HG03565 (cell line): ENCODE measurements around the gene FLRT2.

ENCODE experiments used
- ATAC-seq: cut with Tn5 transposase; IDR thresholded peaks from one replicate; pipeline ENCODE4 v1.9.1; 2021; ENCODE audit warnings: mild to moderate bottlenecking, moderate library complexity; ENCODE audit not compliant: unreplicated experiment

The FLRT2 gene

DNA sequence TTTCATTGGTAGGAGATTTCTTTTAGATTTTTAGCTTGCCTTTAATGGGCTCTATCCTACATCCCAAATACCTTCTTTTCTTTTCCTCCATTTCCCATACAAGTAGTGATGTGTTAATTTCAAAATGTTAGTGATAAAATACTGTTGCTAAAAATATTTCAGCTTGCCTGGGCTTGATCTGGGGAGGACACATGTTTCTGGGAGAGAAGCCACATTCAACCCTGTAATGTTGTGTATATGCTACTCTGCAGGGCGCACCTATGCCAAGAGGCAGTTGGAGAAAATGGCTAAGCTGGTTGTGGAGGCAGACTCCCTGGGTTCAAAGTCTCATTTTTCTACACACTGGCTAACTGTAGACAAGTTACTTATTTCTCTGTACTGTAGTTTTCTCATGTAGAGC, 26.3 kb downstream of the FLRT2 start:
- no peak for ATAC-seq

DNA sequence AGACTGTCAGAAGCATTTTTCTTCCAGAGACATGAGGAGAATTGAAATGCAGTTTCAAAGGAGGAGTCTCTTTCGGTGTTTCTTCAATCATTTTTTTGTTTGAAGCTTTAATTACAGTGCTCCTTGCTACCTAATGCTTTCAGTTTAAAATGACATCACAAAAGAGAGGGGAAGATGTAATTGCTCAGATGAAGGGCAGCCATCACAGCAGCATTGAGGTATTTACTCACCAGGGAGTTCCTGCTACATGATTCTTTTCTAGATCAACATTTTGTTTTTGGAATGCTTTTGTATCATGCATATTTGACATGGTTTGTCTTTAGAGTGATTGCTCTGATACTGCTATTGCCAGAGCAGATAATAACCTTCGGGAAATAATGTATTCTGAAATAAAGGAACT, 28.6 kb downstream of the FLRT2 start:
- no peak for ATAC-seq

DNA sequence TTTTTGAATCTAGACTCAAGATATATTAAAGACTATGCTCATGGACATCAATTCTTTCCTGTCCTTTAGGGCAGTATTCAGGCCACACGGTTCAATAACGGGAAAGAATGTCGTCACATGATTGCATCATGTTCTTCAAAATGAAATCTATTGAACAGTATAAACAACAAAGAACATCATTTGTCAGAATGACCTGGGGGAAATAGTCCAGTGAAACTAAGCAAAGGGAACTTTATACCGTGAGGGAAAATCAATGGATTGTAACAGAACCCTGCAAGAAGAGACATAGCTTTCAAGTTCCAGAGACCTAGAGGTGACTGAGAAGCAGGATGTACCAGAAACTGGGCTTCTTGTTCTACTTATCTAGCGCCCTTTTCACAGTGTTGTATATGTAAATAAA, 32.7 kb downstream of the FLRT2 start:
- ATAC-seq: no peak

DNA sequence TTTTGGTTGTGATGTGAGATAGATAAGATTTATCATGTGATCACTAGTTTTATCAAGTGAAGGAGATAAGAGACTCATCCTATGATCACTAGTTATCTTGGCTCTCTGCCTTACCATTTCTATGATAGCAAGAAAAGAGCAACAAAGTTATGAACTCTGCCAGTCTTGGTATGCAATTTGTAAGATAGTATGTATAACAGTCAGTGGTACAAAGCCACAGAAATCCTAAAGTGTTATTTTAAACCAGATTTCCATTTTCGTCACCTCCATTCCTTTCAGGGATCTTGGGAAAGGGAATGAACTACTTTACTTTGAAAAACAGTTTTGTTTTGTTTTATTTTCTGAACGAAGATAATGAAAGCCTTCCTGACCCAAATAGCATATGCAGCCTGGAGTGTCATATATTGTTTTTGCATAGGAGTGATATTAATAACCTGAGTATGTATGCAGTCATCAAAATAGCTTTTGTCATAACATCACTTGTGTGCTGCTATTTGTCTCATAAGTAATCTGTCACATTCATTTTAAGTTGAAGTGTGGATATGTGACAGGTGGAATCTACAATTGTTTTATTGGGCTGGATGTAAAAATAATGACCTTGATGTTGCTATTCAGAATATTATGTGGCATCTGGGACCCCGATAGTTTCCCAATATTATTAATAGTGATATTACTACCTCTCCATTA, 35.0 kb downstream of the FLRT2 start:
- no peak for ATAC-seq

DNA sequence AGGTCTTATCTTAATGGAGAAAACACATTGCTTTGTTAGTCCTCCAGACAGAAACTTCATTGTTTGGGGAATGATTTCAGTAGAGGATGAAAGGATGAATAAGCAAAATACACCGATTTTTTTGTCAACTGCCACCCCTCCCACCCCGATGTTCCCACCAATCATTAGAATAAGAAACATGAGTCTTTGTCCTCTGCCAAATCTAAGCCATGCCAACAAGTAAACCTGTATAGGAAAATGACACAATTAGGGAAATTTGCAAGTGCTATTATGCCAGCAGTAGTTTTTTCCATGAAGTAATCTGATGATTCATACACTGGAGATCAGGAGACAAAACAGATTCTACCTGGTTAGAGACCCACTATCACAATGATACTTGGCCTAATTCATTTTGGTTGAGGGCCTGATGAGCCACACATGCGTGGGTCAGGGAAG, 35.9 kb downstream of the FLRT2 start:
- ATAC-seq: no peak

DNA sequence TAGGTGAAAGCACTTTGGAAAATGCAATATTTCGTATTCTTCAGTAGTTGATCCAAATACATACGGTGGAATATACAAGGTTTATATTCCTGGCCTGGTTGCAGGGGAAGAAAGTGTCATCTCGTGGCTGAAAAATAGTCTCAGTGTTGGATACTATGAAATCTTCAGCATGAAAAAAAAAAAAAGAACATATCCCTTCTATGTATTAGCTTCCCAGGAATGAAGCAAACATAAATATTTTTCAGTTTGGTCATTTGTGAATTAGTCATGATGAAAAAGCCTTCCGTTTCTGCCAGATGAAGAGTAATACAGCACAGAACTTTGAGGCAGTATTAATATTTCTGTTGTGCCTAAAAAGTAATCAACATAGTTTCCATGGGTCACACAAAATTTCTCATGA, 36.7 kb downstream of the FLRT2 start:
- no peak for ATAC-seq

DNA sequence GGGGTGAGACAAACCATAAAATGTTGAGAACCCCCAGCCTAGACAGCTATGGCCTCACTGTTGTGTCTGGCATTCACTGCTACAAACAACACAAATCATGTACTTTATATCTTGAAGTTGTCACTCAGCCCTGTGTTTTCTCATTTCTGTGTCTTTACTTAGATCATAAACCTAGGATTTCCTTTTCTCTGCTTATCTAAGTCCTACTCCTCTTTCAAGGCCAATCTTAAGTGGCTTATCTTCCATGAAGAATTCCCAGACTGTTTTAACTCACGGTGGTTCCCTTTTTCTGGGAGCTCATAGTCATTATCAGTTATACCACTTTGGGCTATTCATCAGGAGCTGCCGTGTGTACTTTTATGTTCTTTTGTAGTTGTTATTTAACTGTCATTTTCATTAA, 42.1 kb downstream of the FLRT2 start:
- ATAC-seq: no peak

DNA sequence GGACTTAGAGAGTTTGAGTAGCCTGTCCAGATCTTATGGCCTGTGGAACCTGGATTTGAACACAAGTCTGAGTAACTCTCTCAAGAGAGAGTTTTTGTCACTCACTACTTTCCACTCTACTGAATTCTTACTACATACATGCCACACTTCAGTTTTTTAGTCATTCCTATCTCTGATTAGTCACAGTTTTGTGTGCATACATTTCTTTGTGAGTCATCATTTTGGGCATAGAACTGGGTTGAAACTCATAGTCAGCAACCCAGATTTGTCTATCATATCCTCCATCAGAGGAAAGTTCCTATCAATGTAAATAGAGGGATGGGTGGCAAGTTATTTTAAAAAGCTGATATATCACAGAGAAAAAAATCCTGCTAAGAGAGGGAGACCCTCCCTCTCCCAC, 42.9 kb downstream of the FLRT2 start:
- no peak for ATAC-seq

DNA sequence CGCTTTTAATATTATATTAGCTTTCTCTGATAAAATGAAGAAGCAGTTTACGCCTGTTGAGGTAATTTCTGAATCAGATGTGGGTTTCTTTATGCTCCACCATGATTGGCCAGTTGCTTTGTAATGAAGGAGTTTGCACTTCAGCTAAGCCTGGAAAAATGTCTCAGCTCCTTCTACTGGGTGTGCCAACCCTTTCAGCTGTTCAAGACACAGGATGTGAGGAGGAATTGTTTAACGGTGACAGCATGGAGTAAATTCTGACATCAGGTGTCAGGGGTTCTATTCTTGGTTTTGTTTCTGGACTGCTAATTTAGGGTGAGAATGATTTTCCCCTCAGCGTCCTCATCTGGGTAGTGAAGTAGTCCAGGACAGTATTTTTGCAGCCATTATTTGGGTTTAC, 43.5 kb downstream of the FLRT2 start:
- no peak for ATAC-seq

DNA sequence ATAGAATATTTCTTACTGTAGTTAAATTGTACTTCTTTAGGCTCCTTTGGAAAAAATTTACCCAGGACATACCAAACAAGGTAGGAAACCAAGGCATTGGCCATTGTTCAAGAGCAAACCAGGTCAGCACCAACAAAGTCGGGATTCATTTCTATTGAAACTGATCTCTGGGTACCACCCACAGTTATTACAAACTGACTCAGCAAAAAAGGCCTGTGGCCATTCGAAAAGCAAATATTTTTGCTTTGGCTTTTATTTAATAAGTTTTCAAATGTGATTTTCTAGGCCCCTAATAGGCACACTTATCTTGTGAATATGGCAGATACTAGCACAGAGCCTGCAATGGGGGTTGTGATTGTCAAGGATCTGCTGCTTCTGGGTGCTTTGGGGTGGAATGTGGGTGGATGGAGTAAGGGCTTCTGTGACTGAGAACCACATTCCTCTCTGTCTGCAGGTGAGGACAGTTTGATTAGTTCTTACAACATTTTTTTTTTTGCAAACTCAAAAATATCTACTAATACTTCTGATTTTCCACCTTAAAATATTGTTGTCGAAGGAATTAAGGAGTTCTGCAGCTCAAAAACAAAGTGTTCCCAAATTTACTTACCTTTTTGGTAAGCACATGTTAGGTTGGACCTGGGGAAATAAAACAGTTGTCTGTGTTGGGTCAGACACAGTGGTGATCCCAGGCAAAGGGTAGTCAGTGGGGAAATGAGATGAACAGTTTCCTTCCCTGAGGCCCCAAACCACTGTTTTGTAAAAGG, 45.1 kb downstream of the FLRT2 start:
- no peak for ATAC-seq

DNA sequence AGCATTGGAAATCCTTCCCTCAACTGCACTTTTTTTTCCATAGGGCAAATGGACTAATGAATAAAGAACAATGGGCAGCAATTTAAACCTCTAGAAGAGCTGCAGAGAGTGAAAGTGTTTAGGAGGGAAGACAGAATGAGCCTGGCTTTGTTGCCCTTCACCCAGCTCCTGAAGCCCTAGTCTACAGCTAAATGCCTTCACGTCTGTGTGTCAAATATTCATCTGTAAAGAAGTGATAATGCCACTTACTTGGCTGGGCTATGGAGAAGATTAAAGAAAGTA, 45.6 kb downstream of the FLRT2 start:
- no peak for ATAC-seq

DNA sequence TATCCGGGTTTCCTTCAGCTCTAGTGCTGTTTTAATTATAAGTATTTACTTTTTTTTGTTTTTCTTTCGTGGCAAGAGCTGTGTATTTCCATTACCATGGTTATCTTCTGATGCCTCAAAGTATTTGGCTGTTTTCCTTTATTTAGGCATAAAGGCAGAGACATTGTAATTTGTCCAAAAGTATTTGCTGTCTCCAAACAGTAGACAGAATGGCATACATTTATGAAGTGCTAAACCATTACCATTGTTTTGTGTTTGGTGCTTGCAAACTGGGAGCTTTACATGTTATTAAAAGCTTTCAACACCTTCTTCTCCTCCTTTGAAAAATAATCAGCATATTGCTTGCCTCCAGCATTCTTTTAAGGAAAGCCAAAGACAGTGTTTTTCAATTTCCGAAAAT, 46.3 kb downstream of the FLRT2 start:
- ATAC-seq: no peak

DNA sequence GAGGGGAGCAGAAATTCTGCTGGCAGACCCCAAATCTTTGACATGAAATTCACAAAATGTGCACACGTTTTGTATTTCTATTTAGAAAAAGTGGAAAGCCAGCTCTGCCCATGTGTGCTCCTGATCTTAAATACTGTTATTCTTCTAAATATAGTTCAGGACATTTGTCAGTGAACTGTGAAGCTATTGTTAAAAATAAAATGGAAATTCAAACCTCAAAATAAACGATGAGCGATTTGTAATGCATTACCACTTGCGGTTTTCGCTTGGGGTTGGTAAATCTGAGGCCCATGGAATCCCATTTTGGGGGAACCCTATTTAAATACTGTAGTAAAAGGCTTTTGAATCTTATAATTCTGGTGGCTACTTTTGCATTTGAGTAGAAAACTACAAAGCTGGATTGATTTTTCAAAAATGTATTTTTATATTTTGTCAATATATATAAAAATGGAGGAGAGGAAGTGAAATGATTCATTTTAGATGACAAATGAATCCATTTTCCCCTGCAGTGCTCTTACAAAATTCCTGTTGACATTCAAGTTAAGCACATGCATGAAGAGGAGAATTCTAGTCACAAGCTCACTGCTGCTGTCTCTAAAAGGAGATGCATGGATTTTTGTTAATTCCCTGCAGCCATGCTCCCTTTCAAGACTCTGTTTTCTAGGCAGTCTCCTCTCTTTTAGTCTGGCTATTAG, 47.1 kb downstream of the FLRT2 start:
- no peak for ATAC-seq

DNA sequence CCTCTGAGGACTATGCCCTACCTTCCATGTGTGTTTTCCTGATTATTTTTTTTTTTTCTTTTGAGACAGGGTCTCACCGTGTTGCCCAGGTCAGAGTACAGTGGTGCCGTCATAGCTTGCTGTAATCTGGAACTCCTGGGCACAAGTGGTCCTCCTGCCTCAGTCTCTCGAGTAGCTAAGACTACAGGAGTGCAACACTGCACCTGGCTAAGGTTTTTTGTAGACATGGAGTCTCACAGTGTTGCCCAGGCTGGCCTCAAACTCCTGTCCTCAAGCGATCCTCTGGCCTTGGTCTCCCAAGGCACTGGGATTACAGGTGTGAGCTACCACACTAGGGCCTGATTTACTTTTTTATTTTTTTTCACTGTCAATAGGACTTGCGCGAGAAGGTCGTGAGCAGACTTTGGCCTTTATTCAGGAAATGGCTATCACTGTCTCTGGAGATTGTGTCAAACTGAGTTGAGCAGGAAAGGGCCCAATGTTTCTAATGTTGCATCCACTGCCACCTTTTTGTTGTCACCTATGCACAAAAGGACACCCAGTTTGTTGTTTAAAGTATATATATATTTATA, 47.7 kb downstream of the FLRT2 start:
- ATAC-seq: no peak

DNA sequence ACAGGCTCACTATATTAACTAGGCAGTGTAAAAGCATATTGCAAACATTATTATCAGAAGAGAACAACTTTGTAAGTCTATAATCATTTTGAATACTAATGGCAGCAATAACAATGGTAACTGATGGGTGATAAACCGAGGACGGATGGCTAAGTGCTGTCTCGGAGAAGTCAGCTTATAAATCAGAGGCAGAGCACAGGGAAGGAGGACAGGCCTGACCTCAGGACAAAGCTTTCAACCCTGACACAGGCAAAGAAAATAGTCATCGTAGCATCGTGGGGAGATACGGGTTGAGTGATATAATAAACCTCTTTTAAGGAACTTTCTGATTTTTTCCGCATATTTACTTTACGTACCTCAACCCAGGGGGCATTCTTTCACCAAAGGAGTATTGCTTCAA, 48.4 kb downstream of the FLRT2 start:
- ATAC-seq: no peak

DNA sequence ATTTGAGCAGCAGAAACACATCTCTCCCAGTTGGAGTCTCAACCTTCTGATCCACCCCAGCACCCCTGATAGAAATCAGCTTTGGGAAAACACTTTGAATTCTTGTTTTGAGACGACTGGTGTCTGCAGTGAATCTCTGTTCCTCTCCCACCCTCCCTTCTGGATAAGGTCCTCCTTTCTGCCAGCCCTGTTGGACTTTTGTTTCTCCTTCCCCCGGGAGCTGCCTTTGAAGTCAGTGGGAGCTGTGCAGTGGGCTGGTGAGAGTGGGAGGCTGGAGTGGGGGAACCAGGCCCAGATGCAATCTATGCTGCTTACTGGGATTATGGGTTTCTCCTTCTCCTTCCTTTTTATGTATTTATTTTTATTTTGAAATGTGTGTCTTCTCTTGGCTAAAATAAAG, 49.0 kb downstream of the FLRT2 start:
- ATAC-seq: no peak

DNA sequence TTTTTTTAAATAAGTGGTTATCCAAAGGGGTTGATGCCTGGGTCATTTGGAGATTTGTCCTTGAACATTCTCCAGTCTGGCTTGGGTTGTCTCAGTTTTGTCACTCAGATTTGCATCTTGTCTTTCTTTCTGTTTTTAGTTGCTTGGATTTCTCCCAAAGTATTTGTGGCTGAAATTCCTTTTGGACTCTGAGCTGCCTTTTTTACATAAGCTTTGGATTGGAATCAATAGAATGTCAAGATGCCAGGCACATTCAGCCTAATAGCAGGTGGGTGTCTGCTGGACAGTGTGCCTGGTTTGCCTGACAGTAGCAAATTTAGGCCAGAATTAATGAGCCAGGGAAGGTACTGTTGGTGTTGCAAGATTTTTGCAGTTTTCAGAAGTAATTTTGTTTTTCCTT, 50.0 kb downstream of the FLRT2 start:
- ATAC-seq: no peak

DNA sequence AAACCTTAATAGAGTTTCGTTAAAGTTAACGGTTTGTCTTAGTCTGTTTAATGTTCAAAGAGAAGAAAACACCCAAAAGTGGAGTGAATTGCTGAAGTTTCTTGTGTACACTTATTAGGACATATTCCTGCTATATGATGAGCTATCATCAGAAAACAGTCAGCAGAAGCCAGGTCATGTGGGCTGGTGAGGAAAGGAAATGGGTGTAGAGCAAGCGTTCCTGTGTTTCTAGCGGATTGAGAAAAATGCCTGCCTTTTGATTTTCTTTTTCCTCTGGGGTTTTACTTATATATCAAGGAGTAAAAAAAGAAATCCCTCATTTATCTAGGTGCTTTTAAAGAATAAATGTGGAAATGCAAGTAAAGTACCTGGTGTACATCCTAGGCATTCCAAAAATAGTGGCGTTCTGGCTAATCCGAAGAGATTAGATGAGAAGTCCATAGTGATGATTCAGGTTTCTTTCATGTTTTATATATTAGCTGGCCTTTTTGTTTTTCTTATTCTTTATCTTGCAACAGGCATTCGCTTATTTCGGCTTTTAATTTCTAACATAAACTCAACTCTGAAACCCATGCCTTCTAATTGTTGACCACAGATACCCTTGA, 50.7 kb downstream of the FLRT2 start:
- ATAC-seq: no peak

DNA sequence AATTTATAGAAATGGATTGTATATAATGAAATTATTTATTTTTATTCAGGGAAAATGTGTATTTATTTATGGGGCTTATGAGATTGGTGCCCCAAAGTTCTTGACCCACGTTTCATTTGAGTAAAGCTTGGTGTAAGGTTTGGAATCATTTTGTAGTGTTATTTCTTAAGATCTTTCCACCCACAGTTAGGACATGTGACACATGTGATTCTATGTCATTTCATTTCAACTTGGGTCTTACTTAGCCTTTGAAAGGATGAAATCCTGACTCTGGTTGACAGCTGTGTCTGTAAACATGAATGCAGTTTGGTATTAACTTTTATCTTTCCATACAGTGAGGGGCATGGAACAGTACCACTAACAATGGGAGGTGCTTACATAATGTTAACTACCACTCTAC, 51.7 kb downstream of the FLRT2 start:
- no peak for ATAC-seq

DNA sequence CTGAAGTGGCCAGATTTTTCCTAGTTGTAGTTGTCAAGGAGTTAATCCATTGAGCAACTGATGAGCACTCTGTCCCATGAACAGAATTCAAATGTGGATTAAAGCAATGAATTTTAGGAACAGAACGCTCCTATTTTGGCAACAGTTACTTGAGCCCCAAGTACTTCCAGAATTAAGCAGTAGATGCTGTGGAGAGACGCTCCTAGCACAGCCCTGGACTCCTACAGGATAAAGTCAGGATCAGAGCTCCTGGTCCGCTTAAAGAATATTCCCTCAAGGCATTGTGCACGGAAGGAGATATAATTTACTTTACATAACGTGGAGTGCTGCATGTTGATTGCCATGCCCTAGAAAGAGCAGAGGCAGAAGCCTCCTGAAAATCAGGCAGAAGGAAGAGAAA, 53.4 kb downstream of the FLRT2 start:
- no peak for ATAC-seq

DNA sequence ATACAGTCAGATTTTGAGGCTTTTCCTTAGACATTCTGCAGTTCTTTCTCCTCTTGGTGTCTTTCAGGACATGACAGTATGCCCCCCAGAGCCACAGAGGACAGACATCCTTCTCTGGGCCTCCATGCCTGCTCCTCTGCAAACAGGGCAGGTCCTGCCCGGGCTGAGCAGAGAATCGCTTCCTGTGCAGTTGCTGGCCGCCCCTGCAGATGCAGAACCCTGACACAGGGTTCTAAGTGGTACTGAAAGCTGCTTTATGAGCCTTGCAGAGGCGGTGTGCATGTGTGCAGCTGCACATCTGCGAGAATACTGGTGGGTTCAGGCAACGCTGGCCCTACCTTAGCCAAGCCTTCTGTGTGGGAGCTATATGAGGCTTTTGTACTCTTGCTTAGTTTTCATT, 54.5 kb downstream of the FLRT2 start:
- no peak for ATAC-seq
